Gastrocnemius medialis (tissue), 4 donors: ENCODE results near the gene ADH1C. TPM values are rescaled to one million over a fixed set of nuclear protein-coding genes. Genes with fewer than 3 reads are reported as not detected.
A peak's percentile ranks its signal among the peaks of the same experiment; 100 is the strongest.
"Not testable (repeated sequence)": the region's sequence is repeated elsewhere in the genome, so short reads cannot be mapped to it uniquely, and the experiment has no call there.

ENCODE experiments used
- ATAC-seq, 2 donors: fragments of 150-250 bp; one replicate each; pipeline ENCODE4 v1.9.1; 2016
- DNase-seq, 2 donors: peaks; one replicate each; pipeline ENCODE4 v3.0.0-alpha.2; 2019
- H3K27ac ChIP-seq, 4 donors: fragments of 200-600 bp; sonication (generic); 1 replicate in 1 of 4; 2 replicates in 3 of 4; pipeline ENCODE4 v1.5.1; 2016 to 2018; ENCODE audit warnings: mild to moderate bottlenecking in 2 of 4, moderate library complexity in 1 of 4
- H3K27me3 ChIP-seq, 3 donors: fragments of 200-600 bp; sonication (generic) in 2 of 3; 1 replicate in 1 of 3; 2 replicates in 2 of 3; pipeline versions ENCODE4 v1.5.1 to v1.6.0; 2016 to 2019; ENCODE audit warnings: mild to moderate bottlenecking in 1 of 3, moderate library complexity in 1 of 3
- H3K36me3 ChIP-seq, 2 donors: fragments of 200-600 bp; sonication (generic) in 1 of 2; one replicate each; pipeline ENCODE4 v1.5.1; 2017 to 2018
- H3K4me1 ChIP-seq, 2 donors: fragments of 200-600 bp; sonication (generic) in 1 of 2; one replicate each; pipeline ENCODE4 v1.5.1; 2016 to 2017; ENCODE audit warnings: mild to moderate bottlenecking in 2 of 2
- H3K4me3 ChIP-seq, 4 donors: fragments of 200-600 bp; sonication (generic) in 3 of 4; 1 replicate in 1 of 4; 2 replicates in 3 of 4; pipeline ENCODE4 v1.5.1; 2016 to 2019; ENCODE audit warnings: mild to moderate bottlenecking in 2 of 4
- H3K9me3 ChIP-seq, 3 donors: fragments of 200-600 bp; sonication (generic) in 2 of 3; 1 replicate in 1 of 3; 2 replicates in 2 of 3; pipeline ENCODE4 v1.5.1; 2016 to 2019
- POLR2A ChIP-seq, 2 donors: fragments of 450-650 bp; IDR thresholded peaks; one replicate each; pipeline ENCODE4 v1.6.1; 2017; ENCODE audit warnings: antibody characterized with exemption in 2 of 2, mild to moderate bottlenecking in 2 of 2, moderate library complexity in 2 of 2
- in situ Hi-C, 4 donors: fragments of 200-750 bp; cut with MboI; loops; one replicate each; pipeline versions ENCODE4 v1.15.0 to v1.8.0; 2017; ENCODE audit warnings: low sequenced_read_pairs in 4 of 4
- intact Hi-C: fragments of 100-400 bp; cut with DNase I; formaldehyde crosslinking; loops from one replicate; pipeline ENCODE4 v1.15.1; 2023; ENCODE audit warnings: low total_unique reads
- total RNA-seq, 4 donors: library from RNA; depleted of rRNA; stranded (reverse); fragments of >200 nt; gene quantifications; one replicate each; pipeline versions ENCODE4 v1.1.0 to v1.2.3, GENCODE V29; 2016
- TF ChIP-seq, protein P1 (sequence below), 5 experiments: fragments of 450-650 bp in 3 of 5; fragments of 200-600 bp in 2 of 5; sonication (generic) in 2 of 5; IDR thresholded peaks in 4 of 5; conservative IDR thresholded peaks in 1 of 5; 1 replicate in 4 of 5; 2 replicates in 1 of 5; pipeline ENCODE4 v1.5.1; 2016 to 2019; ENCODE audit warnings: antibody characterized with exemption in 5 of 5, mild to moderate bottlenecking in 3 of 5, moderate library complexity in 3 of 5

Gene ADH1C
- total RNA-seq, 4 donors from 2014 or later = 16.1 to 30.6 (median 26.6) TPM

DNA sequence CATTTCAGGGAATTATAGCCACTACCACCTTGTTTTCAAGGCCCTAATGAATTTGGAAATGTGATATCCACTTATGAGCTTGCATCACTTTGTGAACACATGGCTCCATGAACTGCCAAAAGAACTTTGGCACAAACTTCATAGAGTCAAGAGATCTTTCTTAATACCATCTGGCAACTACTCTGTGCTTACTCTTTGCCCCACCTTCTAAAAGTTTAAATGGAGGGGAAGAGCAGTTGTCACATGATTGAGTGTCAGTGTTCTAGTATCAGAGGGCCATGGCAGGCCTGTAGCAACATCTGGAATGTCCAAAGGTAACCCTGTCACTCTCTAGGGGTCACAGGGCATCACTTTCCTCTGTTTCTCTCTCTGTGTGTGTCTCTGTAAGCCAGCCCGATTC, 28.8 kb downstream of the ADH1C start:
- TF ChIP-seq, protein P1, sequence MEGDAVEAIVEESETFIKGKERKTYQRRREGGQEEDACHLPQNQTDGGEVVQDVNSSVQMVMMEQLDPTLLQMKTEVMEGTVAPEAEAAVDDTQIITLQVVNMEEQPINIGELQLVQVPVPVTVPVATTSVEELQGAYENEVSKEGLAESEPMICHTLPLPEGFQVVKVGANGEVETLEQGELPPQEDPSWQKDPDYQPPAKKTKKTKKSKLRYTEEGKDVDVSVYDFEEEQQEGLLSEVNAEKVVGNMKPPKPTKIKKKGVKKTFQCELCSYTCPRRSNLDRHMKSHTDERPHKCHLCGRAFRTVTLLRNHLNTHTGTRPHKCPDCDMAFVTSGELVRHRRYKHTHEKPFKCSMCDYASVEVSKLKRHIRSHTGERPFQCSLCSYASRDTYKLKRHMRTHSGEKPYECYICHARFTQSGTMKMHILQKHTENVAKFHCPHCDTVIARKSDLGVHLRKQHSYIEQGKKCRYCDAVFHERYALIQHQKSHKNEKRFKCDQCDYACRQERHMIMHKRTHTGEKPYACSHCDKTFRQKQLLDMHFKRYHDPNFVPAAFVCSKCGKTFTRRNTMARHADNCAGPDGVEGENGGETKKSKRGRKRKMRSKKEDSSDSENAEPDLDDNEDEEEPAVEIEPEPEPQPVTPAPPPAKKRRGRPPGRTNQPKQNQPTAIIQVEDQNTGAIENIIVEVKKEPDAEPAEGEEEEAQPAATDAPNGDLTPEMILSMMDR (IDR thresholded peaks at IDR 0.05 in 4 of 5, conservative IDR thresholded peaks at IDR 0.05 in 1 of 5) = no peak
- no peak for TF ChIP-seq POLR2A (IDR thresholded peaks at IDR 0.05)
- no peaks in the 10 kb centered on the region for H3K9me3 ChIP-seq
- peaks cover 34% of the 10 kb centered on the region in 2 donors for H3K4me1 ChIP-seq
- no peaks in the 10 kb centered on the region for H3K36me3 ChIP-seq
- ATAC-seq (peak; percentile 94 to 97), DNase-seq (peak; percentile 73 to 76)
- no peaks in the 10 kb centered on the region for H3K27me3 ChIP-seq
- H3K4me3 ChIP-seq = peak overlapping the region in 1 of 4 donors; percentile 15
- peak overlapping the region; percentile 88 to 93 (median 92) for H3K27ac ChIP-seq
- in situ Hi-C loops = no loop called here
- intact Hi-C loops = loop anchor here (1.0 to 5.0 kb wide), 7 partner anchors 23 to 629 kb away; partner anchors contain the start of genes ADH5, H2AZ1 and METAP1

DNA sequence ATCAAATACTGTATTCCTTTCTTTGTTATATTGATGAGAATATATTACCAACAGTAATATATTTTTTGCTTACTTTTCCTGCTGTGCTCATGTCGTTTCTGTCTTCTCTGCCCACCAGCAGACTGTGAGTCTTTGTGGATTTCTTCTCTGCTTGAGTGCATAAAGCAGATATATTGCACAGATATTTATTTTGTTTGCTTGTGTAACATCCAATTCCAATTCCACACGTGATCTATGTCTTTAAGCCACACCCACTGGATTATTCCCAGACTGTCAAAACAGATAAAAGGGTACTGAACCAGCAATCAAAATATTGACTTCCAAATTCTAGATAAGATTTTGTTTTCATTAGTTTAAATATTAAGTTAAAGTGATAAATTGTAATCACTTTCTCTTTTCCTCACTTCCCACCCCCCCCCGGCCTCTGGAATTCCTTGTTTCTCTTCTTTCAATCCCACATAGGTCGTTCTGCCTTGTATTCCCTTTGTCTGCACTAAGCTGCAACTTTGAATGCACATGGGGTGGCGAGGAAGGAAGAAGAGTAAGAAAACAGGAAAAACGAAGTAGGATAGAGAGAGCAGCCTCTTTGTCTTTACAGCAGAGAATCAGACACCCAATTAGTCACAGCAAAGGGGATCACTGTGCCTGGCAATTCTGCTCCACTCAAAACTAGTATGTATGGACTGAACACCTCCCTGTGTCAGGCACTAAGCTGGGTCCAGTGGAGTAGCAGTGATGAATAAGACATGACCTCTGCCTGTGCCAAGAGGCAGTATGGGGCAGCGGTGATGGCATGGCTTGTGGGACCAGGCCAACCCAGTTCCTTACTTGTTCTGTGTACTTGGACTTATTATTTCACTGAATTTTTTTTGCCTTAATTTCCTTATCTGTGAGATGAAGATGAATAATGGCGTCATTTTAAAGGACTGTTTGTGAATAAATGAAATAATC, 31.0 kb downstream of the ADH1C start, which contains the start of gene ADH1B:
Gene ADH1B, minus strand, starts transcription at position 161 of the 951 bp plus-strand sequence. Its CDS starts 70 bp downstream, at position 91.
- Histone ChIP-seq H3K4me3 (peak within 1 kb of the TSS in 2 of 4 donors; percentile 0 to 35), H3K36me3 (no peaks in the 10 kb centered on the region), H3K9me3 (no peaks in the 10 kb centered on the region), H3K27me3 (no peaks in the 10 kb centered on the region), H3K27ac (peak within 1 kb of the TSS; percentile 88 to 93 (median 92)), H3K4me1 (peaks cover 34% of the 10 kb centered on the region in 2 donors)
- in situ Hi-C loops = no loop called here
- intact Hi-C loops = loop anchor here (2.0 to 5.0 kb wide), 5 partner anchors 21 to 631 kb away; partner anchors contain the start of genes H2AZ1 and METAP1
- no peak for DNase-seq
- ATAC-seq = no peak
- TF ChIP-seq POLR2A (IDR thresholded peaks at IDR 0.05) = peak in 1 of 2 donors; percentile 18
- TF ChIP-seq, protein P1 (IDR thresholded peaks at IDR 0.05 in 4 of 5, conservative IDR thresholded peaks at IDR 0.05 in 1 of 5) = no peak

DNA sequence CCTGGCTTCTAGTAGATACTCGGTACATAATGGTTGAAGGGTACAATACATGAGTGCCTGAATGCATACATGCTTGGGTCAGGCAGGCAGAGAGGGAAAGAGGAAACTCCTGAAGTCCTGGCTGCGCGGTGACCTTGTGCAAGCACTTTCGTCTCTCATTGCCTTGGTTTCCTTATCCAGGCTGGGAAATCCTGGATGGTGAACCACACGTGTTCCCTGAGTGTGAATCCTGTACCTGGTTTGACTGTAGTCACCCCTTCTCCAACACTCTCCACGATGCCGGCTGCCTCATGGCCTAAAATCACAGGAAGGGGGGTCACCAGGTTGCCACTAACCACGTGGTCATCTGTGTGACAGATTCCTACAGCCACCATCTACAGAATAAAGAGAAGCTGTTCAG, 34.7 kb downstream of the ADH1C start:
- intact Hi-C loops, ATAC-seq, in situ Hi-C loops, H3K4me1 ChIP-seq, H3K27me3 ChIP-seq, H3K9me3 ChIP-seq, H3K36me3 ChIP-seq, DNase-seq: not testable (repeated sequence)
- peak overlapping the region in 1 of 4 donors; percentile 35 for H3K4me3 ChIP-seq
- peak overlapping the region in 1 of 4 donors; percentile 40 for H3K27ac ChIP-seq

DNA sequence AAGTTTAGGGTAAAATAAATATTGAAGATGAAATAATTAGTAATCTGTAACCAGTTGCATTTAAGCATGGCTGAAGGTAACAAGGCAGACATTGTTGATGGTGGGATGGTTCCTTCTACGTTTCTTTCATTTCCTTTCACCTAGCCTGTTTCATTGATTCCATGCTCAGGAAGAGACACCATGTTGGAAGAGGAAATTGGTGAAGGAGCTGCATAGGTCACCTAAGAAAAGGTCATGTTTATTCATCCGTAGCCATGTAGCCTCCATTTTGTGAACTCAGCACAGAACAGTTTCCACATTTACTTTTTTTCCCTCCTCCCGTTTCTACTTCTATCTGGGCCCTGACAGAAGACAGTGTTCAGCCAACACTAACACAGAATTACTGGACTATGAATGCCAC, 35.2 kb downstream of the ADH1C start:
- H3K4me1 ChIP-seq = peaks cover 3 to 4% of the 10 kb centered on the region in 2 donors
- no peaks in the 10 kb centered on the region for H3K9me3 ChIP-seq
- no peaks in the 10 kb centered on the region for H3K36me3 ChIP-seq
- DNase-seq (no peak), ATAC-seq (no peak)
- intact Hi-C loops (no loop called here), in situ Hi-C loops (no loop called here)
- H3K27me3 ChIP-seq = no peaks in the 10 kb centered on the region
- H3K4me3 ChIP-seq = peak overlapping the region in 1 of 4 donors; percentile 35
- TF ChIP-seq POLR2A (IDR thresholded peaks at IDR 0.05) = no peak
- TF ChIP-seq, protein P1 (IDR thresholded peaks at IDR 0.05 in 4 of 5, conservative IDR thresholded peaks at IDR 0.05 in 1 of 5) = no peak
- peak overlapping the region in 1 of 4 donors; percentile 40 for H3K27ac ChIP-seq

DNA sequence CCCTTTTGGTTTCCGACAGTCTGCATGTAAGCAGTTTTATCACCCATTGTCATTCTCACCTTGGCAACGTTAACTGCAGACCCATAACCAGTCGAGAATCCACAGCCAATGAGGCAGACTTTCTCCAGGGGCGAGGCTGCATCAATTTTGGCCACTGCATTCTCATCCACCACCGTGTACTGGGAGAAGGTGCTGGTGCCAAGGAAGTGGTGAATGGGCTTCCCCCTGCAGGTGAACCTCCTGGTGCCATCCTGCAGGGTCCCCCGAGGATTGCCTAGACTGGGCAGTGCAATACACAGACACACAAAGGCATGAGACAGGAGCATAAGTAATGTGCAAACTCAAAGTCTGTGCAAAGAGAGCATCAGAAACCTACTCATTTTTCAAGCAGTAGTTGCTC, 36.7 kb downstream of the ADH1C start:
- DNase-seq = no peak
- Histone ChIP-seq H3K4me1 (no peaks in the 10 kb centered on the region), H3K36me3 (no peaks in the 10 kb centered on the region), H3K9me3 (no peaks in the 10 kb centered on the region), H3K27ac (no peak overlapping the region), H3K27me3 (no peaks in the 10 kb centered on the region), H3K4me3 (no peak overlapping the region)
- in situ Hi-C loops (no loop called here), intact Hi-C loops (no loop called here)
- ATAC-seq = no peak
- no peak for TF ChIP-seq POLR2A (IDR thresholded peaks at IDR 0.05)
- TF ChIP-seq, protein P1 (IDR thresholded peaks at IDR 0.05 in 4 of 5, conservative IDR thresholded peaks at IDR 0.05 in 1 of 5) = no peak
